Neuron (in vitro differentiated cells): Measurements from ENCODE around the gene FAHD1.
"Not testable (repeated sequence)": the region's sequence is repeated elsewhere in the genome, so short reads cannot be mapped to it uniquely, and the experiment has no call there.

Source experiments
- H2AFZ ChIP-seq: one replicate; pipeline ENCODE4 v1.6.1; 2013; ENCODE audit warnings: low read depth, mild to moderate bottlenecking, inconsistent platforms, low read length, moderate library complexity
- H3K27me3 ChIP-seq: one replicate; pipeline ENCODE4 v1.6.1; 2013; ENCODE audit warnings: low read length; ENCODE audit not compliant: insufficient read depth
- H3K36me3 ChIP-seq: one replicate; pipeline ENCODE4 v1.6.1; 2013; ENCODE audit warnings: low read length; ENCODE audit not compliant: insufficient read depth
- H3K4me1 ChIP-seq: one replicate; pipeline ENCODE4 v1.6.1; 2013; ENCODE audit warnings: low read length; ENCODE audit not compliant: insufficient read depth
- H3K4me3 ChIP-seq: 2 replicates; pipeline ENCODE4 v1.5.1; 2013; ENCODE audit warnings: mild to moderate bottlenecking, low read length, moderate library complexity
- H3K9me3 ChIP-seq: one replicate; pipeline ENCODE4 v1.6.1; 2013; ENCODE audit warnings: low read length

Gene FAHD1

GRCh38 chr16:1858189-1858865 is 31.3 kb downstream of the FAHD1 start:
- no peak overlapping the region for H3K4me3 ChIP-seq
- peaks cover 39% of the 10 kb centered on the region for H3K27me3 ChIP-seq
- H3K36me3 ChIP-seq, result no peaks in the 10 kb centered on the region
- peaks cover 3% of the 10 kb centered on the region for H3K4me1 ChIP-seq
- no peak overlapping the region for H2AFZ ChIP-seq
- H3K9me3 ChIP-seq, result no peaks in the 10 kb centered on the region

- Histone ChIP-seq H3K4me1 (peaks cover 3% of the 10 kb centered on the region), H2AFZ (no peak overlapping the region), H3K27me3 (peaks cover 35% of the 10 kb centered on the region), H3K9me3 (no peaks in the 10 kb centered on the region), H3K4me3 (no peak overlapping the region), H3K36me3 (no peaks in the 10 kb centered on the region)
These were observed 32.6 kb downstream of the FAHD1 start for GRCh38 chr16:1859650-1860049.

GRCh38 chr16:1861730-1862129 is 34.7 kb downstream of the FAHD1 start:
- Histone ChIP-seq H3K4me1 (peaks cover 3% of the 10 kb centered on the region), H3K36me3 (no peaks in the 10 kb centered on the region), H3K27me3 (peaks cover 32% of the 10 kb centered on the region), H2AFZ (no peak overlapping the region), H3K4me3 (no peak overlapping the region), H3K9me3 (no peaks in the 10 kb centered on the region)

- peaks cover 32% of the 10 kb centered on the region for H3K27me3 ChIP-seq
These were observed 35.4 kb downstream of the FAHD1 start for GRCh38 chr16:1862394-1862793.

GRCh38 chr16:1863681-1864460 is 36.9 kb downstream of the FAHD1 start:
- H2AFZ ChIP-seq, result no peak overlapping the region
- H3K4me3 ChIP-seq, result no peak overlapping the region
- H3K9me3 ChIP-seq, result no peaks in the 10 kb centered on the region
- H3K4me1 ChIP-seq, result no peaks in the 10 kb centered on the region
- H3K27me3 ChIP-seq, result peaks cover 22% of the 10 kb centered on the region
- no peaks in the 10 kb centered on the region for H3K36me3 ChIP-seq

More at GRCh38 chr16:1862394-1862793, 35.4 kb downstream of the FAHD1 start:
- H3K4me3 ChIP-seq, result no peak overlapping the region
- H3K9me3 ChIP-seq, result no peaks in the 10 kb centered on the region
- H3K36me3 ChIP-seq, result no peaks in the 10 kb centered on the region
- no peak overlapping the region for H2AFZ ChIP-seq
- no peaks in the 10 kb centered on the region for H3K4me1 ChIP-seq

- Histone ChIP-seq H3K9me3 (no peaks in the 10 kb centered on the region), H3K36me3 (no peaks in the 10 kb centered on the region), H3K4me3 (no peak overlapping the region), H3K27me3 (peaks cover 12% of the 10 kb centered on the region), H2AFZ (no peak overlapping the region), H3K4me1 (no peaks in the 10 kb centered on the region)
These were observed 39.1 kb downstream of the FAHD1 start for GRCh38 chr16:1865902-1866690.

GRCh38 chr16:1870365-1871082 is 43.5 kb downstream of the FAHD1 start:
- Histone ChIP-seq H3K9me3 (no peaks in the 10 kb centered on the region), H3K4me3 (no peak overlapping the region), H3K36me3 (no peaks in the 10 kb centered on the region), H3K27me3 (peaks cover 8% of the 10 kb centered on the region), H2AFZ (no peak overlapping the region), H3K4me1 (peaks cover 3% of the 10 kb centered on the region)

GRCh38 chr16:1871974-1872635 is 45.1 kb downstream of the FAHD1 start, which contains the start of gene MEIOB:
TSS of gene MEIOB (minus strand) at chr16:1872164. CDS start at chr16:1868175, 3,989 bp downstream.
- no peak within 1 kb of the TSS for H3K4me3 ChIP-seq
- H3K27me3 ChIP-seq, result peaks cover 4% of the 10 kb centered on the region
- no peak within 1 kb of the TSS for H2AFZ ChIP-seq

GRCh38 chr16:1874854-1875253 is 47.8 kb downstream of the FAHD1 start:
- Histone ChIP-seq H3K36me3 (no peaks in the 10 kb centered on the region), H3K27me3 (peaks cover 17% of the 10 kb centered on the region), H3K4me3 (no peak overlapping the region)

More at GRCh38 chr16:1871974-1872635, 45.1 kb downstream of the FAHD1 start, which contains the start of gene MEIOB:
- Histone ChIP-seq H3K36me3 (no peaks in the 10 kb centered on the region), H3K9me3 (no peaks in the 10 kb centered on the region), H3K4me1 (peaks cover 3% of the 10 kb centered on the region)

GRCh38 chr16:1876066-1876465 is 49.1 kb downstream of the FAHD1 start:
- H3K36me3 ChIP-seq, H3K9me3 ChIP-seq, H3K4me3 ChIP-seq, H3K4me1 ChIP-seq, H2AFZ ChIP-seq: not testable (repeated sequence)
- H3K27me3 ChIP-seq, result peaks cover 19% of the 10 kb centered on the region

More at GRCh38 chr16:1874854-1875253, 47.8 kb downstream of the FAHD1 start:
- Histone ChIP-seq H3K9me3 (no peaks in the 10 kb centered on the region), H3K4me1 (peaks cover 3% of the 10 kb centered on the region), H2AFZ (no peak overlapping the region)

GRCh38 chr16:1876468-1876867 is 49.5 kb downstream of the FAHD1 start:
- peaks cover 20% of the 10 kb centered on the region for H3K27me3 ChIP-seq

GRCh38 chr16:1877089-1877488 is 50.1 kb downstream of the FAHD1 start:
- H3K4me1 ChIP-seq, result peaks cover 3% of the 10 kb centered on the region
- no peaks in the 10 kb centered on the region for H3K9me3 ChIP-seq
- H3K27me3 ChIP-seq, result peaks cover 20% of the 10 kb centered on the region
- H3K4me3 ChIP-seq, result no peak overlapping the region
- H2AFZ ChIP-seq, result no peak overlapping the region
- H3K36me3 ChIP-seq, result no peaks in the 10 kb centered on the region

More at GRCh38 chr16:1876468-1876867, 49.5 kb downstream of the FAHD1 start:
- Histone ChIP-seq H3K4me3 (no peak overlapping the region), H2AFZ (no peak overlapping the region), H3K9me3 (no peaks in the 10 kb centered on the region), H3K4me1 (peaks cover 3% of the 10 kb centered on the region), H3K36me3 (no peaks in the 10 kb centered on the region)
